ENCODE measurements around the gene UQCR10.

GRCh38 chr22:29719899-29720645, 47.1 kb upstream of the UQCR10 start, which contains the start of gene CABP7:
- TF ChIP-seq CTCF (IDR thresholded peaks at IDR 0.05) (no peak), POLR2AphosphoS5 (IDR thresholded peaks at IDR 0.05; ENCODE audit: low read depth, low read length) (no peak)

All from Panc1 (cell line).